Psoas muscle (tissue), 8 donors: ENCODE results near the gene CCDC30. TPM values are rescaled to one million over a fixed set of nuclear protein-coding genes. Genes with fewer than 3 reads are reported as not detected.

Source experiments
- ATAC-seq, 4 donors: fragments of 200-7000 bp; cut with Tn5 transposase; one replicate each; pipeline ENCODE4 v1.9.1; 2020; ENCODE audit warnings: moderate library complexity in 3 of 4, mild to moderate bottlenecking in 2 of 4
- DNase-seq, 2 donors: peaks; one replicate each; pipeline ENCODE4 v3.0.0-alpha.2; 2020
- H3K27ac ChIP-seq: fragments of 200-600 bp; one replicate; pipeline ENCODE4 v1.8.0; 2022
- H3K27me3 ChIP-seq, 3 donors: fragments of 200-600 bp in 1 of 3; one replicate each; pipeline versions ENCODE4 v1.6.1 to v1.8.0; 2013 to 2022; ENCODE audit warnings: low read length in 2 of 3, mild to moderate bottlenecking in 2 of 3, moderate library complexity in 1 of 3; ENCODE audit not compliant: insufficient read depth in 3 of 3
- H3K36me3 ChIP-seq, 2 donors: fragments of 200-600 bp in 1 of 2; one replicate each; pipeline versions ENCODE4 v1.6.1 to v1.8.0; 2013 to 2022; ENCODE audit warnings: low read depth in 1 of 2, mild to moderate bottlenecking in 1 of 2, moderate library complexity in 1 of 2; ENCODE audit not compliant: insufficient read depth in 1 of 2
- H3K4me1 ChIP-seq: fragments of 200-600 bp; one replicate; pipeline ENCODE4 v1.8.0; 2022
- H3K4me3 ChIP-seq: fragments of 200-600 bp; one replicate; pipeline ENCODE4 v1.8.0; 2022; ENCODE audit warnings: mild to moderate bottlenecking
- H3K9me3 ChIP-seq: fragments of 200-600 bp; one replicate; pipeline ENCODE4 v1.8.0; 2022
- WGBS, 3 donors: extraction: QIAGEN DNeasy Blood & Tissue Kit; methylation state at CpG; one replicate each; pipeline versions ENCODE4 v1.1.6 to v1.1.7; 2013; 5-methylcytosine and 5-hydroxymethylcytosine counted together
- intact Hi-C, 2 donors: fragments of 100-400 bp; cut with DNase I; formaldehyde crosslinking; loops; one replicate each; pipeline versions ENCODE4 v1.11.0 to v1.14.2; 2022
- polyA plus RNA-seq, 3 donors: library from polyadenylated mRNA; stranded (reverse); fragments of 200-250 nt; gene quantifications; one replicate each; pipeline ENCODE4 v1.2.3, GENCODE V29; 2013
- total RNA-seq, 4 donors: library from RNA; stranded (reverse); fragmentation: NEBNext Ultra II Directional in 2 of 4; extraction: Animal tissue kit (Norgen Biotek cat#: 25700) in 2 of 4; gene quantifications; one replicate each; pipeline versions ENCODE4 v1.2.1 to v1.2.4, GENCODE V29; 2021 to 2023
- TF ChIP-seq, protein P1 (sequence below): fragments of 200-600 bp; IDR thresholded peaks from one replicate; pipeline ENCODE4 v1.8.0; 2022; ENCODE audit warnings: antibody characterized with exemption
- donor health status: healthy with polysubstance abuse.
- donor health status: DM: no; HTN: no; CAD: no; lungs with moderate emphysema.
- donor health status: Bipolar disorder and iron deficiency.
- donor health status: healthy.
- donor health status: DM: yes; HTN: yes; CAD: no.
- donor health status: DM: no; HTN: no; CAD: no.
- donor health status: DM: no; HTN: no; CAD: no.
- donor health status: DM: yes; HTN: yes; CAD: no.

Gene CCDC30
- total and polyA plus RNA-seq, 7 donors = 0.39 to 1.2 (median 0.92) TPM

DNA sequence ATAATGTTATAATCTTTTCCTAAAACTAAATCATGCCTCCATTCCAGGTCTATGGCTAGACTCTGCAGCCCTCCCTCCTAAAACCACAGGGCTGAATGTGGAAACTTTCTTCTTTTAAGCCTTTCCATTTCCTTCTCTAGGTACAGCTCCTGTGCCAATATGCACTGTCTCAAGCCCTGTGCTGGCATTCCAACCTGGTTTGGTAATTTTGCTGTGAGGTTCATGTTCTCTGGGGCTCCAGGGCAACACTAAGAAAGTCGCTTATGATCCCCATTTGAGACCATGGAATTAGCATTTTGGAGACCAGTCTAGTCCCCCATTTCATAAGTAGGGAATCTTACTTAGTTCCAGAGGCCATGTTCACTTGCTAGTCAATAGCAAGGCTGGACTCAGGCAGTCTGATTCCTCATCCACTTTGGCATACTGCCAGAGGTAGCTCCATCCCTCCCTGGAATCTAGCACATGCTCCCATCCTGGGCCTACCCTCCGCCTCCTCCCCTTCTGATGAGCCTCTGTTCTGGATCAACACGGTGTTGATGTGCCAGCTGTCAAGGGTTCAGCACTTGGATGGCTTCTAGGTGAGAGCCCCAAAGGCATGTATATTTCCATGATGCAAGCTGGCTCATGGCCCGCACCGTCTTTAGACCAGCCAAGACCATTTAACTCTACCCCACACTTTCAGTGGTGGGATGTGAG is 43.8 kb upstream of the CCDC30 start:
- no peaks in the 10 kb centered on the region for H3K9me3 ChIP-seq
- no peak for ATAC-seq
- H3K27ac ChIP-seq = no peak overlapping the region
- no peaks in the 10 kb centered on the region for H3K27me3 ChIP-seq
- H3K4me3 ChIP-seq = no peak overlapping the region
- intact Hi-C loops = no loop called here
- WGBS, 3 donors = 35 to 41% (median 40%) methylated on average over 5 of the region's 5 CpGs
- peak in 1 of 2 donors; percentile 22 for DNase-seq
- H3K36me3 ChIP-seq = no peaks in the 10 kb centered on the region
- H3K4me1 ChIP-seq = peaks cover 12% of the 10 kb centered on the region
- TF ChIP-seq, protein P1, sequence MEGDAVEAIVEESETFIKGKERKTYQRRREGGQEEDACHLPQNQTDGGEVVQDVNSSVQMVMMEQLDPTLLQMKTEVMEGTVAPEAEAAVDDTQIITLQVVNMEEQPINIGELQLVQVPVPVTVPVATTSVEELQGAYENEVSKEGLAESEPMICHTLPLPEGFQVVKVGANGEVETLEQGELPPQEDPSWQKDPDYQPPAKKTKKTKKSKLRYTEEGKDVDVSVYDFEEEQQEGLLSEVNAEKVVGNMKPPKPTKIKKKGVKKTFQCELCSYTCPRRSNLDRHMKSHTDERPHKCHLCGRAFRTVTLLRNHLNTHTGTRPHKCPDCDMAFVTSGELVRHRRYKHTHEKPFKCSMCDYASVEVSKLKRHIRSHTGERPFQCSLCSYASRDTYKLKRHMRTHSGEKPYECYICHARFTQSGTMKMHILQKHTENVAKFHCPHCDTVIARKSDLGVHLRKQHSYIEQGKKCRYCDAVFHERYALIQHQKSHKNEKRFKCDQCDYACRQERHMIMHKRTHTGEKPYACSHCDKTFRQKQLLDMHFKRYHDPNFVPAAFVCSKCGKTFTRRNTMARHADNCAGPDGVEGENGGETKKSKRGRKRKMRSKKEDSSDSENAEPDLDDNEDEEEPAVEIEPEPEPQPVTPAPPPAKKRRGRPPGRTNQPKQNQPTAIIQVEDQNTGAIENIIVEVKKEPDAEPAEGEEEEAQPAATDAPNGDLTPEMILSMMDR = no peak

DNA sequence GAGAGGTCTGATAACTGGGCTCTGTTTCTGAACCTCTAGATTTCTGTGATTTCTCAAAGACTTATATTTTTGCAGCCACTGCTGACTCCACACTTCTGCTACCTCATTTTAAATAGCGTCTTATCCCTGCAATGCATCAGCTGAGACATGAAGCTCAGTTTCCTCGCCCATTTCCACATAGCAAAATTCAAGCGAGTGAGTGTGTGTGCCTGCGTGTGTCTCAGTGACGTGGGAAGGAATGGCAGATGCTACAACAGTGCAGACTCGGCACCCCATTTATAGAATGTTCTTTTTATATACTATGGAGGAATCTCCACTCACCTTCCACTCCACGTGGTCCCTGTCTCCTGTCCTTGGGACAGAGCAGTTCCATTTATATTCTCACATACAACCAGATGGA is 43.0 kb upstream of the CCDC30 start:
- no peak overlapping the region for H3K4me3 ChIP-seq
- H3K9me3 ChIP-seq = no peaks in the 10 kb centered on the region
- no peak overlapping the region for H3K27ac ChIP-seq
- DNase-seq (no peak), ATAC-seq (no peak)
- TF ChIP-seq, protein P1 = no peak
- intact Hi-C loops = no loop called here
- peaks cover 12% of the 10 kb centered on the region for H3K4me1 ChIP-seq
- H3K27me3 ChIP-seq = no peaks in the 10 kb centered on the region
- 49 to 56% (median 51%) methylated on average over 7 of the region's 7 CpGs for WGBS, 3 donors
- no peaks in the 10 kb centered on the region for H3K36me3 ChIP-seq

DNA sequence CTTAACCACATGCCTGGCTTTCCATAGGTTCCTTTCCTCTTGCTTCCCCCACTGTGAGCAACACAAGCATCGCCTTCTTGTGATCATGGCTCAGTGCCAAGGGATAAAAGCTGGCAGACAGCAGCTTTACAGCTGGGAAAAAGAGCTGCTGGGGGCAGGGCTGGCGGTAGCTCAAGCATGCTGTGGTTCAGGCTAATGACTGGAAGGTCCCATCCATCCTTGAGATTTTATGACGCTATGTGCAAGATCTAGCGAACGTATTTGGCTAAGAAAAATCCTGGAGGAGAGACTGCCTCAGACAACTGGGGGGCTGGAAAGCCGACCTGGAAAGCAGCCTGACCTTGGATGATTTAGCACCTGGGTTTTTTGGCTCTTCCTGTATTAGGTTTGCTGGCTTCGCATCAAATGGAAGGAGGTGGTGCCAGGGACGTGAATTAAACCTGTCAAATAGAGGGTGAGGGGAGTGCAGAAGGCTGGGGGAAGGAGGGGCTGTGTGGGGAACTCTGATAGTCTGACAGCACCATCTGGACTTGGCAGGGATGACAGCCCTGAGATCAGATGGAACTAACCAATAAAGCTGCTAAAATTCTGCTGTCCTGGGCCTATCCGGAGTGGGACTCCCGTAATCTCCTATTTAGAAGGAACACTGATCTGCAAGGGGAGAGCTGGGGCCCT is 42.0 kb upstream of the CCDC30 start:
- TF ChIP-seq, protein P1 = no peak
- no peak overlapping the region for H3K4me3 ChIP-seq
- H3K36me3 ChIP-seq = no peaks in the 10 kb centered on the region
- intact Hi-C loops = no loop called here
- no peaks in the 10 kb centered on the region for H3K9me3 ChIP-seq
- no peak overlapping the region for H3K27ac ChIP-seq
- ATAC-seq = peak in 3 of 4 donors; percentile 31 to 47 (median 34)
- DNase-seq = peak in 1 of 2 donors; percentile 19
- H3K4me1 ChIP-seq = peaks cover 12% of the 10 kb centered on the region
- WGBS, 3 donors = 4 to 8% (median 5%) methylated on average over 10 of the region's 10 CpGs
- no peaks in the 10 kb centered on the region for H3K27me3 ChIP-seq

DNA sequence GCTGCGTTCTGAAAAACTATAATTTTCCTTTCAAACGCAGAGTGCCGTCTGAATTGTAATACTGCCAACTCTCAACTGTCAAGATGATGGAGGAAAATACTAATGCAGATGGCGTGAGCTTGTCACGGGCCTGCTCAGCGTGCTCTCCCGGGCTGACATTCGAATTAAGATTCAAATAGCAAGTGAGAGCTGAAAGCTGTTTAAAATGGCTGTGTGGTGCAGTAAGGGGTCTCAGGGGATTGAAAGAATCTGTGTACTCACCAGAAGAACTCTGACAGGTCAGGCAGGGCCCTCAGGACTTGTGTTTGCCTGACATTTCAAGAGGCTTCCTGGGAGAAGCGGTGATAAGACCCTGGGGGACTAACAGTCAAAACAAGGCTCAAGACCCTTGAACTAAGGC is 40.3 kb upstream of the CCDC30 start:
- Histone ChIP-seq H3K9me3 (no peaks in the 10 kb centered on the region), H3K4me3 (no peak overlapping the region), H3K27ac (no peak overlapping the region), H3K36me3 (no peaks in the 10 kb centered on the region), H3K4me1 (peaks cover 12% of the 10 kb centered on the region), H3K27me3 (no peaks in the 10 kb centered on the region)
- ATAC-seq = no peak
- intact Hi-C loops = no loop called here
- 60 to 63% (median 63%) methylated on average over 9 of the region's 9 CpGs for WGBS, 3 donors
- DNase-seq = peak in 1 of 2 donors; percentile 41
- TF ChIP-seq, protein P1 = no peak
